Smooth muscle cell (in vitro differentiated cells): Measurements from ENCODE around the gene XPNPEP2. TPM values are rescaled to one million over a fixed set of nuclear protein-coding genes. Genes with fewer than 3 reads are reported as not detected.

ENCODE experiments used
- DNase-seq: peaks from one replicate; lab custom pipeline; 2025; ENCODE audit not compliant: unreplicated experiment; lab: John Stamatoyannopoulos, UW
- H2AFZ ChIP-seq: fragments of 200-600 bp; sonication (generic); 2 replicates; pipeline ENCODE4 v1.6.0; 2016; ENCODE audit warnings: antibody characterized with exemption, low read depth, mild to moderate bottlenecking
- H3F3A ChIP-seq: fragments of 200-600 bp; sonication (generic); 2 replicates; pipeline ENCODE4 v1.6.0; 2017; ENCODE audit warnings: antibody characterized with exemption, low read depth
- H3K27ac ChIP-seq: fragments of 200-600 bp; sonication (generic); 2 replicates; pipeline ENCODE4 v1.5.1; 2016; ENCODE audit warnings: low read depth, mild to moderate bottlenecking
- H3K27me3 ChIP-seq: fragments of 200-600 bp; sonication (generic); 2 replicates; pipeline ENCODE4 v1.6.1; 2016; ENCODE audit warnings: low read depth, mild to moderate bottlenecking
- H3K36me3 ChIP-seq: fragments of 200-600 bp; sonication (generic); 2 replicates; pipeline ENCODE4 v1.5.1; 2016; ENCODE audit warnings: low read depth
- H3K4me1 ChIP-seq: fragments of 200-600 bp; sonication (generic); 2 replicates; pipeline ENCODE4 v1.5.1; 2016; ENCODE audit warnings: low read depth
- H3K4me2 ChIP-seq: fragments of 200-600 bp; sonication (generic); 2 replicates; pipeline ENCODE4 v1.6.0; 2016; ENCODE audit warnings: mild to moderate bottlenecking
- H3K4me3 ChIP-seq: fragments of 200-600 bp; sonication (generic); 2 replicates; pipeline ENCODE4 v1.5.1; 2016; ENCODE audit warnings: mild to moderate bottlenecking
- H3K79me2 ChIP-seq: fragments of 200-600 bp; sonication (generic); 2 replicates; pipeline ENCODE4 v1.6.0; 2016; ENCODE audit warnings: low read depth, mild to moderate bottlenecking
- H3K9ac ChIP-seq: fragments of 200-600 bp; sonication (generic); 2 replicates; pipeline ENCODE4 v1.6.0; 2016; ENCODE audit warnings: low read depth
- H3K9me3 ChIP-seq: fragments of 200-600 bp; sonication (generic); replicated peaks from 2 replicates; pipeline ENCODE4 v1.5.1; 2016; ENCODE audit warnings: low read depth
- H4K20me1 ChIP-seq: fragments of 200-600 bp; sonication (generic); 2 replicates; pipeline ENCODE4 v1.6.0; 2016; ENCODE audit warnings: low read depth
- WGBS: methylation state at CpG from one replicate; pipeline ENCODE4 v1.1.7; 2016; ENCODE audit warnings: low lambda C conversion rate; 5-methylcytosine and 5-hydroxymethylcytosine counted together
- polyA plus RNA-seq: library from polyadenylated mRNA; unstranded; fragments of >200 nt; fragmentation: Nextera tagmentation; extraction: Ambion mirVana; gene quantifications from 2 replicates; pipeline ENCODE4 v1.2.1, GENCODE V29; 2016
- total RNA-seq: library from RNA; depleted of rRNA; stranded (reverse); fragments of >200 nt; gene quantifications from 2 replicates; pipeline ENCODE4 v1.2.3, GENCODE V29; 2014
- TF ChIP-seq, protein P1 (sequence below): fragments of 200-600 bp; sonication (generic); IDR thresholded peaks from 2 replicates; pipeline ENCODE4 v1.5.1; 2017; ENCODE audit warnings: borderline replicate concordance, mild to moderate bottlenecking, antibody characterized with exemption; ENCODE audit not compliant: insufficient read depth, poor library complexity, severe bottlenecking

Gene XPNPEP2
- total and polyA plus RNA-seq, 2 experiments from 2014 or later = 0.09 to 0.13 TPM

DNA sequence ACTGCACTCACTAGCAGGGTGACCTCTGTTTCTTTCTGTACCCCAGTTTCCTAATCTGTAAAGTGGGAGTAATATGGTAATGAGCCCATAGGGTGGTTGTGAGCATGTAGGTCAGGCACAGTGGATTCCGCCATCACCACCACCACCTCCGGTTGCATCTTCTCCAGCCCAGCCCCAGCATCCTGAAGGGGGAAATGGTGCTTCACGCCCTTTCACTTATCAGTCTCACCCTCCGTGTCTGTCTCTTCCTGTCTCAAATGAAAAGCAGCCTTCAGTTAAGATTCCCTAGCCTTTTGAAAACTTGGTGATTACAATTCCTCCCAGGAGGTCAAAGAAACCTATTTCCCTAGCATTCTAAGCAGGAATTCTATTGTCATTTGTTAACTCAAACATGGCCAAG, 16.9 kb upstream of the XPNPEP2 start:
- no peaks in the 10 kb centered on the region for H3F3A ChIP-seq
- H3K27ac ChIP-seq = no peak overlapping the region
- no peaks in the 10 kb centered on the region for H3K79me2 ChIP-seq
- H3K27me3 ChIP-seq = no peaks in the 10 kb centered on the region
- no peaks in the 10 kb centered on the region for H3K36me3 ChIP-seq
- no peaks in the 10 kb centered on the region for H4K20me1 ChIP-seq
- DNase-seq = no peak
- H3K4me2 ChIP-seq = no peak overlapping the region
- no peak overlapping the region for H3K9ac ChIP-seq
- no peaks in the 10 kb centered on the region for H3K9me3 ChIP-seq
- H2AFZ ChIP-seq = no peak overlapping the region
- H3K4me3 ChIP-seq = no peak overlapping the region
- WGBS = 78% methylated on average over 4 of the region's 4 CpGs
- TF ChIP-seq, protein P1, sequence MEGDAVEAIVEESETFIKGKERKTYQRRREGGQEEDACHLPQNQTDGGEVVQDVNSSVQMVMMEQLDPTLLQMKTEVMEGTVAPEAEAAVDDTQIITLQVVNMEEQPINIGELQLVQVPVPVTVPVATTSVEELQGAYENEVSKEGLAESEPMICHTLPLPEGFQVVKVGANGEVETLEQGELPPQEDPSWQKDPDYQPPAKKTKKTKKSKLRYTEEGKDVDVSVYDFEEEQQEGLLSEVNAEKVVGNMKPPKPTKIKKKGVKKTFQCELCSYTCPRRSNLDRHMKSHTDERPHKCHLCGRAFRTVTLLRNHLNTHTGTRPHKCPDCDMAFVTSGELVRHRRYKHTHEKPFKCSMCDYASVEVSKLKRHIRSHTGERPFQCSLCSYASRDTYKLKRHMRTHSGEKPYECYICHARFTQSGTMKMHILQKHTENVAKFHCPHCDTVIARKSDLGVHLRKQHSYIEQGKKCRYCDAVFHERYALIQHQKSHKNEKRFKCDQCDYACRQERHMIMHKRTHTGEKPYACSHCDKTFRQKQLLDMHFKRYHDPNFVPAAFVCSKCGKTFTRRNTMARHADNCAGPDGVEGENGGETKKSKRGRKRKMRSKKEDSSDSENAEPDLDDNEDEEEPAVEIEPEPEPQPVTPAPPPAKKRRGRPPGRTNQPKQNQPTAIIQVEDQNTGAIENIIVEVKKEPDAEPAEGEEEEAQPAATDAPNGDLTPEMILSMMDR = no peak
- no peaks in the 10 kb centered on the region for H3K4me1 ChIP-seq

DNA sequence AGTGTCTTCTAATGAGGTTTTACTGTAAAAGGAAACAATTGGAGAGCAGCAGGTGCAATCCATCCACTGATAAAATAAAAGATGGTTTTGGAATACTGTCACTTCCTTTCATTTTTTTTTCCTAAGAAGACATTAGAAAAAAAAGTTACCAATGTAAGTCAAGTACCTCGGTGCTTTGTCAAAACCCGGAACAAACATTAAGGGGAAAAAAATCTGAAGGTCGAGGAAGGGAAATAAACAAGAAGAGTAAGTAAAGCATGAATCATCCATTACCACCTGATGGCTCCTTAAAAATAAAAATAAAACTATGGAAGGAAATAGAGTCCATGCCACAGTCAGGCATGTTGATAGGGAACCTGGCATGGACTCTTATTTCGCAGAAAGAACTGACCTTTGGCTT, 15.3 kb upstream of the XPNPEP2 start:
- no peaks in the 10 kb centered on the region for H3K79me2 ChIP-seq
- 68% methylated on average over 4 of the region's 4 CpGs for WGBS

DNA sequence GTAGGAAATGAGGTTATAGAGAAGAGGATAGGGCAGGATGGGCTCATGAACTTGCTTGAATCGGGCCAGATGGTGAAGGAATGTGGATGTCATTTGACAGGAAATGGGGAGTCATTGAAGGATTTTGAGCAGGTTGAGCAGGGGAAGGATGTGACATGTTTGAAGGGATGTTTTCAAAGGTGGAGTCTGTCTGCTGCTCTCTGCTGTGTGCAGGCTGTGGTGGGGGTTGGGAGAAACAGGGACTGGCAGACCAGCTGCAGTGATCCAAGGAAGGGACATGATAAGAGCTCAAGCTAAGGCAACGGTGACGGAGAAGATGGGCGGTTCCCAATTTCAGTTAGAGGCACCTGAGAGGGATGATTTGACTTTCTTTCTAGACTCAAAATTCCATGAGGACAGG, 14.0 kb upstream of the XPNPEP2 start:
- no peaks in the 10 kb centered on the region for H3K36me3 ChIP-seq

More for the DNA sequence above, 15.3 kb upstream of the XPNPEP2 start:
- H3F3A ChIP-seq = no peaks in the 10 kb centered on the region
- TF ChIP-seq, protein P1 = no peak
- no peaks in the 10 kb centered on the region for H3K36me3 ChIP-seq
- no peaks in the 10 kb centered on the region for H4K20me1 ChIP-seq
- no peak overlapping the region for H3K4me3 ChIP-seq
- H3K27ac ChIP-seq = no peak overlapping the region
- no peak overlapping the region for H3K9ac ChIP-seq
- no peak overlapping the region for H2AFZ ChIP-seq
- DNase-seq = no peak
- no peaks in the 10 kb centered on the region for H3K4me1 ChIP-seq
- no peaks in the 10 kb centered on the region for H3K9me3 ChIP-seq
- H3K4me2 ChIP-seq = no peak overlapping the region
- no peaks in the 10 kb centered on the region for H3K27me3 ChIP-seq

More for the DNA sequence above, 14.0 kb upstream of the XPNPEP2 start:
- H3K27me3 ChIP-seq = no peaks in the 10 kb centered on the region
- H3K9me3 ChIP-seq = no peaks in the 10 kb centered on the region
- no peak for DNase-seq
- no peaks in the 10 kb centered on the region for H3K4me1 ChIP-seq
- no peaks in the 10 kb centered on the region for H4K20me1 ChIP-seq
- no peak overlapping the region for H2AFZ ChIP-seq
- H3K4me2 ChIP-seq = no peak overlapping the region
- H3K4me3 ChIP-seq = no peak overlapping the region
- no peak overlapping the region for H3K9ac ChIP-seq
- H3F3A ChIP-seq = no peaks in the 10 kb centered on the region
- TF ChIP-seq, protein P1 = no peak
- 76% methylated on average over 4 of the region's 4 CpGs for WGBS
- H3K27ac ChIP-seq = no peak overlapping the region
- no peaks in the 10 kb centered on the region for H3K79me2 ChIP-seq
